H1 (cell line): ENCODE measurements around the gene HSPA1B.

Source experiments
- CBX5 ChIP-seq: fragments of 300-800, 300-1000 bp; sonication (generic); IDR thresholded peaks from 2 replicates; pipeline ENCODE4 v1.7.1; 2016; ENCODE audit warnings: antibody characterized with exemption, low read length, low read depth
- CBX8 ChIP-seq: fragments of 300-800, 300-1000 bp; sonication (generic); IDR thresholded peaks from 2 replicates; pipeline ENCODE4 v1.7.1; 2016; ENCODE audit warnings: low read depth, low read length, borderline replicate concordance
- EP300 ChIP-seq, 2 experiments: IDR thresholded peaks; 1 replicate in 1 of 2; 2 replicates in 1 of 2; pipeline ENCODE4 v1.6.1; 2011 to 2012; ENCODE audit warnings: low read depth in 2 of 2, low read length in 2 of 2, mild to moderate bottlenecking in 2 of 2, borderline replicate concordance in 1 of 2, inconsistent platforms in 1 of 2, moderate library complexity in 1 of 2
- EZH2 ChIP-seq: fragments of 200-600 bp; sonication (generic); IDR thresholded peaks from 2 replicates; pipeline ENCODE4 v1.7.1; 2012; ENCODE audit warnings: low read depth, mild to moderate bottlenecking, moderate library complexity, low read length, inconsistent platforms; ENCODE audit not compliant: severe bottlenecking
- JUND ChIP-seq: IDR thresholded peaks from 2 replicates; pipeline ENCODE4 v1.6.1; 2011; ENCODE audit warnings: mild to moderate bottlenecking, improper control_type of control experiment, low read length
- MAFK ChIP-seq: IDR thresholded peaks from 2 replicates; pipeline ENCODE4 v1.6.1; 2012; ENCODE audit warnings: low read depth, mild to moderate bottlenecking, improper control_type of control experiment, low read length
- POLR2A ChIP-seq, 2 experiments: IDR thresholded peaks; 1 replicate in 1 of 2; 2 replicates in 1 of 2; pipeline ENCODE4 v1.6.1; 2011; ENCODE audit warnings: low read depth in 2 of 2, low read length in 2 of 2, mild to moderate bottlenecking in 2 of 2; ENCODE audit errors: control extremely low read depth in 1 of 2
- RAD21 ChIP-seq, 2 experiments: IDR thresholded peaks in 1 of 2; conservative IDR thresholded peaks in 1 of 2; 2 replicates each; pipeline ENCODE4 v1.6.1; 2011; ENCODE audit warnings: low read depth in 2 of 2, low read length in 2 of 2, improper control_type of control experiment in 1 of 2, inconsistent platforms in 1 of 2, mild to moderate bottlenecking in 1 of 2, moderate library complexity in 1 of 2
- RFX5 ChIP-seq: IDR thresholded peaks from 2 replicates; pipeline ENCODE4 v1.6.1; 2011; ENCODE audit warnings: low read depth, low read length, improper control_type of control experiment, borderline replicate concordance
- SRF ChIP-seq: IDR thresholded peaks from 2 replicates; pipeline ENCODE4 v1.6.1; 2011; ENCODE audit warnings: mild to moderate bottlenecking, low read depth, low read length, moderate library complexity
- TAF1 ChIP-seq: IDR thresholded peaks from 2 replicates; pipeline ENCODE4 v1.6.1; 2011; ENCODE audit warnings: mild to moderate bottlenecking, low read depth, low read length
- YY1 ChIP-seq: IDR thresholded peaks from 2 replicates; pipeline ENCODE4 v1.6.1; 2011; ENCODE audit warnings: low read depth, mild to moderate bottlenecking, low read length
- TF ChIP-seq, protein P1 (sequence below), 3 experiments: IDR thresholded peaks; 1 replicate in 2 of 3; 2 replicates in 1 of 3; pipeline versions ENCODE4 v1.5.1 to v1.6.1; 2011; ENCODE audit warnings: low read length in 3 of 3, mild to moderate bottlenecking in 3 of 3, inconsistent platforms in 2 of 3, low read depth in 1 of 3, moderate library complexity in 1 of 3; ENCODE audit not compliant: insufficient read depth in 1 of 3; ENCODE audit errors: control extremely low read depth in 1 of 3

GRCh38 chr6:31784098-31784925, 43.2 kb upstream of the HSPA1B start:
- TF ChIP-seq, protein P1, sequence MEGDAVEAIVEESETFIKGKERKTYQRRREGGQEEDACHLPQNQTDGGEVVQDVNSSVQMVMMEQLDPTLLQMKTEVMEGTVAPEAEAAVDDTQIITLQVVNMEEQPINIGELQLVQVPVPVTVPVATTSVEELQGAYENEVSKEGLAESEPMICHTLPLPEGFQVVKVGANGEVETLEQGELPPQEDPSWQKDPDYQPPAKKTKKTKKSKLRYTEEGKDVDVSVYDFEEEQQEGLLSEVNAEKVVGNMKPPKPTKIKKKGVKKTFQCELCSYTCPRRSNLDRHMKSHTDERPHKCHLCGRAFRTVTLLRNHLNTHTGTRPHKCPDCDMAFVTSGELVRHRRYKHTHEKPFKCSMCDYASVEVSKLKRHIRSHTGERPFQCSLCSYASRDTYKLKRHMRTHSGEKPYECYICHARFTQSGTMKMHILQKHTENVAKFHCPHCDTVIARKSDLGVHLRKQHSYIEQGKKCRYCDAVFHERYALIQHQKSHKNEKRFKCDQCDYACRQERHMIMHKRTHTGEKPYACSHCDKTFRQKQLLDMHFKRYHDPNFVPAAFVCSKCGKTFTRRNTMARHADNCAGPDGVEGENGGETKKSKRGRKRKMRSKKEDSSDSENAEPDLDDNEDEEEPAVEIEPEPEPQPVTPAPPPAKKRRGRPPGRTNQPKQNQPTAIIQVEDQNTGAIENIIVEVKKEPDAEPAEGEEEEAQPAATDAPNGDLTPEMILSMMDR (IDR thresholded peaks at IDR 0.05; ENCODE audit: control extremely low read depth in 1 of 3, insufficient read depth in 1 of 3, low read depth in 1 of 3, low read length in 3 of 3): no peak
- TF ChIP-seq CBX5 (no peak), RFX5 (no peak), MAFK (no peak), POLR2A (IDR thresholded peaks at IDR 0.05; ENCODE audit: control extremely low read depth in 1 of 2, low read depth in 2 of 2, low read length in 2 of 2) (no peak), EZH2 (no peak), RAD21 (IDR thresholded peaks at IDR 0.05 in 1 of 2, conservative IDR thresholded peaks at IDR 0.05 in 1 of 2; ENCODE audit: low read depth in 2 of 2, low read length in 2 of 2) (no peak), EP300 (IDR thresholded peaks at IDR 0.05; ENCODE audit: borderline replicate concordance in 1 of 2, low read depth in 2 of 2, low read length in 2 of 2) (no peak), YY1 (no peak), SRF (no peak), JUND (no peak), TAF1 (no peak), CBX8 (no peak)
